HL-60/S4 treated with retinoic acid at 250 ng/mL for 4 days and 3 days (cell line): Measurements from ENCODE around the gene SLC12A8.

ENCODE experiments used
- in situ Hi-C: fragments of 300-500 bp; cut with MboI; formaldehyde crosslinking; loops from 2 replicates; pipeline ENCODE4 v1.7.0; 2022; ENCODE audit warnings: low sequenced_read_pairs

Gene SLC12A8

GRCh38 chr3:125156456-125156855 lies 56.1 kb downstream of the SLC12A8 start:
- in situ Hi-C loops = no loop called here

- in situ Hi-C loops = no loop called here
These were observed 57.7 kb downstream of the SLC12A8 start for GRCh38 chr3:125154800-125155269.

- in situ Hi-C loops = no loop called here
These were observed 58.4 kb downstream of the SLC12A8 start for GRCh38 chr3:125154110-125154509.

- in situ Hi-C loops = no loop called here
These were observed 59.6 kb downstream of the SLC12A8 start for GRCh38 chr3:125152951-125153350.

DNA sequence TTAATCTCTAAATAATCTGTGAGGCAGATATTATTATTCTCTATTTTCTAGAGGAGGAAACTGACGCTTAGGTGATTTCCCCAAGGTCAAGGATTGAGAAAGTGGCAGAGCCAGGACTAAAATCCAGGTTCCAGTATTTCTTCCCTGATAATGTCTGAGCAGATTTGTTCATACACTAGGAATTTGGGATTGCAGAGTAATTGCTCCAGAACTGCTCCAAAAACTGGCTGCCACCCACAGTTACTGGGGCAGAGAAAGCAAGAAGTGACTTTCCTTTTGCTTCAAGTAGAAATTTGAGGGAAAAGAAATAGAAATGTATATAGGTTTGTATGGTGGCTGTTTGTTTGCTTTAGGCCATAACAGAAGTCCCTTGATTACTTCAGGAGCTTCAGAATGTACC lies 60.6 kb downstream of the SLC12A8 start:
- in situ Hi-C loops = no loop called here

GRCh38 chr3:125151442-125151817 lies 61.1 kb downstream of the SLC12A8 start:
- in situ Hi-C loops = no loop called here

GRCh38 chr3:125150525-125151441 lies 61.8 kb downstream of the SLC12A8 start:
- in situ Hi-C loops = no loop called here

DNA sequence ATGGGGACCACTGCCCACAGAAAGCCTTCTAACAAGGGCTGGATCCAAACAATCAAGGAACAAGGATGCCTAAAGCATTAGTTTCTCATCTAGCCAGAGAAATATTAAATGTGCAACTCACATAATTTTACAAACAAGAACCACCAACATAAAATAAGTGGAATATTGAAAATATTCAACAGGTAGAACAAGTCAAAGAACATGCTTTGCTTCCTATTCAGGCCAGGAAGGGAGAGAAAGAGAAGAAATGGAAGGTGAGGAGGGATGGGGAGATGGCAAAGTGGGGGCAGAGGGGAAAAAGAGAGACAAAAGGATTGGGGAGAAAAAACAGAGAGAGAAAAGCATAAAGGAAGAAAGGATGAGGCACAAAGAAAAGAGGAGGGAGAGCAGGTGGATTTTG lies 63.1 kb downstream of the SLC12A8 start:
- in situ Hi-C loops = no loop called here

DNA sequence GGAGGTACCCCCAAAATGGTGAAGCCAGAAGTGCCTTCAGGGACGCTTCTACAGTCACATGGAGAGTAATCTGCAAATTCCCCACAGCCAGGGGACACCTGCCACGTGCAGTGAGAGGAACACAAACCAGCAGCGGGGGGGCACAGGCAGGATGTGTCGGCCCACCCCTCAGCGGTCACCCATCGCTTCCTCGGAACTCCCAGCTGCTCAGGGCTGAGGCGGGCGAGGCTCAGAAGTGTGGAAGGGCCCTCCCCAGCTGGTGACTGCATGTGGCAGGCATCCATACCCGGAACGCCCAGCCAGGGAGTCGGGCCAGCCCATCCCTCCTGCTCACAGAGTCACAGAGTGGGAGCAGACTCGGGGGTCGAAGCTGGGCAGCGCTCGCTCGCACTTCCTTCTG lies 63.7 kb downstream of the SLC12A8 start:
- in situ Hi-C loops = no loop called here

- in situ Hi-C loops = no loop called here
These were observed 64.3 kb downstream of the SLC12A8 start for GRCh38 chr3:125148016-125148812.

- in situ Hi-C loops = no loop called here
These were observed 65.1 kb downstream of the SLC12A8 start for GRCh38 chr3:125147491-125147820.

DNA sequence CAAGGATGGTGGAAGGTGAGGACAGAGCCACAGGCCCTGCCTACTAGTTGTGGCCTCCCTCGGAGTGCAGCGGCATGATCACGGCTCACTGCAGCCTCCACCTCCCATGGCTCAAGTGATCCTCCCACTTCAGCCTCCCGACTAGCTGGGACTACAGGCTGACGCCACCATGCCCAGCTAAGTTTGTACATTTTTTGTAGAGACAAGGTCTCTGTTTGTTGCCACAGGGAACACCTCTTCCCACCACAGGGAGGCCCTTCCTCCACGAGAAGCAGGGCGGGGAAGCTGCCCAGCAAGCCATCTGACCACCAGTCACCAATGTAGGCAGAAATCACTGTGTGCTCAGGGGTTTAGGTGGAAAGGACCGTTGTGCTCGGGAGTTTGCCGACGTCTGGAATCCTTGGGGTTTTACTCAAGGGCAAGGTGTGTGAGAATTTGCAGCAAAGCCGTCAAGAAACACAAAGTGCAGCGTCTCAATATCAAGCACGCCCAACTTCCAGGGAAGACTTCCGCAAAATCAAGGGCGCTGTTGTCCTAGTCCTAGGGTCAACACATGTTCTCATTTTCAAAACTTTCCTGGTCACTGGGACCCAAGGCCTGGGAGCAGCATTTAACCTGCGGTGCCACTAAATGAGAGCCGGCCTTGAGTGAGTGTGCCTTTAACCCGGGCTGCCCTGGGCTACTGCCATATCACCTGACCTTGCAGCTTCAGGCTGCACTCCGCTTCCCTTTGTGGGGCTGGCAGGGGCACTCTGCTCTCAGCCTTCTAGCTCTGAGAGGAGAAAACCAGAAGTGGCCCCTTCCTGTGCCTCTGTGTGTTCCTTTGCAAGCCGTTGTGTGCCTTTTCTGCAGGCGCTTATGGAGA lies 65.7 kb downstream of the SLC12A8 start:
- in situ Hi-C loops = no loop called here

- in situ Hi-C loops = no loop called here
These were observed 66.6 kb downstream of the SLC12A8 start for GRCh38 chr3:125145751-125146475.

GRCh38 chr3:125144653-125145314 lies 67.8 kb downstream of the SLC12A8 start:
- in situ Hi-C loops = no loop called here

- in situ Hi-C loops = no loop called here
These were observed 68.4 kb downstream of the SLC12A8 start for GRCh38 chr3:125143982-125144652.

DNA sequence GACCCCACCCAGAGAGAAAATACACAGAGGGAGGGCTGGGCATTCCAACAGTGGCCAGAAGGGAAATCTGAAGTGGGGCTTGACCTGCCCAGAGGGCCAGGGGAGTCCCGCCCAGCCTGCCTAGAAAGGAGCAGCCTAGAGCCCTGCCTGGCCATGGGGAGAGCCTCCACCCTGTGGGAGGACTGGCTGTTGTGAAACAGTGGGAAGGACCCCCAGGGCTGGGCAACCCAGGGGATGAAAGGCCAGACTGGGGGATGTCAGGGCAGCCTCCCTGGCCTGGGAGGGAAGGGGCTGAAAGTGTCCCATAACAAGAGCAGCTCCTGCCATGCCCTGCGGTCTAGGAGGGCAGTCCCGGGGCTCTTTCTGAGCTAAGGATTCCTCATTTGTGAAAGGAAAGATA lies 69.0 kb downstream of the SLC12A8 start:
- in situ Hi-C loops = no loop called here

GRCh38 chr3:125142940-125143339 lies 69.6 kb downstream of the SLC12A8 start:
- in situ Hi-C loops = no loop called here

DNA sequence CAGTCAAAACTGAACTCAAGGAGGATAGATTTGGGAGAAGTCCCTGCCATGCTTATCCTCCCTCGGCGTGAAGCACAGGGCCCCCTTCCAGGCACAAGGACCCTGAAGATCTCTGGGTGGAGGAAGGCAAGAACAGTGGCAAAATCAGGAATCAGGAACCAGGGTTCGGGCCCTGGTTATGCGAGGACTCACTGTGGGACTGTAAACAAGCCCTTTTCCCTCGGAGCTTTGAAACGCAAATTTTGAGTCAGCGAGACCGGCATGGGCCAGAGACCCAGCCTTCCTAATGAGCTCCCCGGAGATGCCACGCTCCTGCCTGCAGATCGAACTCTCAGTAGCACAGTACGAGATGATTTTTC lies 70.1 kb downstream of the SLC12A8 start:
- in situ Hi-C loops = no loop called here
